Progenitor cell of endocrine pancreas (in vitro differentiated cells): ENCODE results near the gene NFKB2. TPM values are rescaled to one million over a fixed set of nuclear protein-coding genes. Genes with fewer than 3 reads are reported as not detected.
A peak's percentile ranks its signal among the peaks of the same experiment; 100 is the strongest.

Source experiments
- DNase-seq: peaks from one replicate; pipeline ENCODE4 v3.0.0; 2021; ENCODE audit warnings: low spot score; ENCODE audit not compliant: unreplicated experiment
- H3K27ac Mint-ChIP-seq: 2 replicates; pipeline ENCODE4 v1.8.0; 2021; ENCODE audit warnings: mild to moderate bottlenecking, moderate library complexity, mixed read lengths
- H3K27me3 Mint-ChIP-seq: 2 replicates; pipeline ENCODE4 v1.8.0; 2021; ENCODE audit warnings: mixed read lengths
- H3K36me3 Mint-ChIP-seq: 2 replicates; pipeline ENCODE4 v1.8.0; 2022; ENCODE audit warnings: mixed read lengths; ENCODE audit not compliant: insufficient read depth
- H3K4me1 Mint-ChIP-seq: 2 replicates; pipeline ENCODE4 v1.8.0; 2021; ENCODE audit warnings: low read depth, mixed read lengths
- H3K4me3 Mint-ChIP-seq: 2 replicates; pipeline ENCODE4 v1.8.0; 2021; ENCODE audit warnings: low read depth, mild to moderate bottlenecking, moderate library complexity, mixed read lengths
- H3K9me3 Mint-ChIP-seq: 2 replicates; pipeline ENCODE4 v1.8.0; 2021; ENCODE audit warnings: low read depth, mixed read lengths
- CTCF ChIP-seq: fragments of 200-600 bp; sonication (generic); IDR thresholded peaks from one replicate; pipeline ENCODE4 v1.5.0; 2021; ENCODE audit warnings: antibody characterized with exemption, mild to moderate bottlenecking; ENCODE audit not compliant: unreplicated experiment
- total RNA-seq: library from RNA; stranded (reverse); gene quantifications from 2 replicates; pipeline ENCODE4 v1.2.1, GENCODE V29; 2021

The NFKB2 gene
- total RNA-seq, 1 donor from 2014 or later: 21.6 TPM

DNA sequence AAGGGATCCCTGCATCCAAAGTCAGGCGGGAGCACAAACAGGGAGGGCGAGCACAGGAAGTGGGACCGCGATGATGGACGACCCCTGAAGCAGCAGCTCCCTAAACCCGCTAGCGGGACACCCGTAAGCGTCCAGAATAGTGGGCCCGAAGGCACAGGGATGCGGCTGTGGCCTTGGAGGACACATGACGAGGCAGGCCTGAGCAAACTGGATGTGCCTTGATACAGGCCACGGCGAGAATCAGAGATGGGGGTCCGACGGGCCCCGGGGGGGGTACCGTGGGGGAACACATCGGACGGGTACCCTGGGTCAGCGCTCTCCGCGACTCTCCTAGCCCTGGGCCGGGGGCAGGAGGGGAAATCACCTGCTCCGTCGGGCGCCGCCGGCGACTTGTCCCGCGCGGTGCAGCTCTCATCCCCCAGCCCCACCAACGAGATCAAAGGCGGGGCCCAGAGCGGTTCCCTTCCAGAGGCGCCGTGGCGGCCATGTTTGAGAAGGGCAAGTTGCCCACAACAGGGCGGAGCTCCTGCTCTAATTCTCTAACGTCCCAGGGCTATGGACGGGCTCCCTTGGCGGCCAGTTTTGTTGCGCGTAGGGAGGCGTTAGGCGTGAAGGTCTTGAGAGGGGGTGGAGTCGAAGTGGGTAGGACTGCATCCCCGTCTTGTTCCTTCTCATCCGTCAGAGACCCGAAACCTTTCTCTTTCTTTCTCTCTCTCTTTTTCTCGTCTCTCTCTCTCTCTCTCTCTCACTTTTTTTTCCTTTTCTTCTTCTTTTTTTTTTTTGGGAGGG is 36.9 kb downstream of the NFKB2 start, which contains the start of gene CUEDC2:
CUEDC2 (minus strand) TSS at position 413 of the 789 bp plus-strand sequence. CDS start 7,386 bp downstream, outside the sequence.
- peak within 1 kb of the TSS; percentile 95 for H3K27ac Mint-ChIP-seq

GRCh38 chr10:102433619-102434046 is 38.1 kb downstream of the NFKB2 start:
- DNase-seq: no peak
- H3K4me3 Mint-ChIP-seq: peak overlapping the region; percentile 94
- H3K4me1 Mint-ChIP-seq: peaks cover 8% of the 10 kb centered on the region
- no peaks in the 10 kb centered on the region for H3K36me3 Mint-ChIP-seq
- H3K27me3 Mint-ChIP-seq: peaks cover 23% of the 10 kb centered on the region
- H3K9me3 Mint-ChIP-seq: no peaks in the 10 kb centered on the region
- no peak overlapping the region for H3K27ac Mint-ChIP-seq
- TF ChIP-seq CTCF: no peak

More for the DNA sequence above, 36.9 kb downstream of the NFKB2 start, which contains the start of gene CUEDC2:
- H3K36me3 Mint-ChIP-seq: no peaks in the 10 kb centered on the region
- peak; percentile 95 for DNase-seq
- TF ChIP-seq CTCF: no peak
- H3K27me3 Mint-ChIP-seq: peaks cover 23% of the 10 kb centered on the region
- peaks cover 8% of the 10 kb centered on the region for H3K4me1 Mint-ChIP-seq
- H3K4me3 Mint-ChIP-seq: peak within 1 kb of the TSS; percentile 94
- H3K9me3 Mint-ChIP-seq: no peaks in the 10 kb centered on the region

DNA sequence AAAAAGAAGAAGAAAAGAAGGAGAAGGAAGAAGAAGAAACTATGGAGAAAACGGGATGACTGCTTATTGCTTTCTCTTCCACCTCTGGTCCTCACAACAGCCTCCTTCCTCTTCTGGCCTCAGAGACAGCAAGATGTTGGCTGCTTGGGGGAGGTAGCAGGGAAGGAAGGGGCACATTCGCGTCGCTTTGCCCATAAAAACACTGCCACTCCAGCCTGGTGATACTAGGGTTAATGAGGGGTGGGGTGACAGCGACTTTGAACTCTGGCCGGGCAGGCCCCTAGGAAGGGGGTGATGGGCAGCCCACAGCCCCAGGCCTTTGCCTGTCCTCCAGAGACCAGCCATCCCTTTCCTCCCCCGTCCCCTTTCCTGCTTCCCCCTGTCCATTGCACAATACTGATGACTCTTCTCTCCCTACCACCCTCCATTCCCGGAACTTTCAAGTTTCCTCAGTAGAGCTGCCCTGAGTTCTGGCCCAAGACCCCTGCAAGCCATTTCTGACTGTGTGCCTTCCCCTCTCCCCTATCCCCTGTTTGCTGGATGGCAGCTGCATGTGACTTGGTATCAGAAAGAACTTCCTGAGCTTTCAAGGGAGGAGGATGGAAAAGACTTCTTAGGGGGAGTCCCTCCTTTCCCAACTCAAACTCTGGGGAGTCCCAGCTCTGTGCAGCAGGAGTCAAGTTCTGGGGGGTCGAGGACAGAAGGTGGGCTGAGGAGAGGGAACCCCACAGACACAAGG is 39.1 kb downstream of the NFKB2 start:
- Mint-ChIP-seq H3K27ac (no peak overlapping the region), H3K9me3 (no peaks in the 10 kb centered on the region), H3K4me1 (peaks cover 8% of the 10 kb centered on the region), H3K27me3 (peaks cover 23% of the 10 kb centered on the region), H3K4me3 (no peak overlapping the region), H3K36me3 (no peaks in the 10 kb centered on the region)
- no peak for TF ChIP-seq CTCF
- no peak for DNase-seq

- no peak overlapping the region for H3K27ac Mint-ChIP-seq
- peaks cover 8% of the 10 kb centered on the region for H3K4me1 Mint-ChIP-seq
- H3K9me3 Mint-ChIP-seq: no peaks in the 10 kb centered on the region
These were observed 39.6 kb downstream of the NFKB2 start for GRCh38 chr10:102435133-102435497.

More at GRCh38 chr10:102435133-102435497, 39.6 kb downstream of the NFKB2 start:
- no peak for DNase-seq
- Mint-ChIP-seq H3K4me3 (no peak overlapping the region), H3K36me3 (no peaks in the 10 kb centered on the region), H3K27me3 (peaks cover 23% of the 10 kb centered on the region)
- TF ChIP-seq CTCF: no peak
